Calu3 (cell line): ENCODE data around the gene SELENOT. TPM values are rescaled to one million over a fixed set of nuclear protein-coding genes. Genes with fewer than 3 reads are reported as not detected.

ENCODE experiments used
- Bru-seq: library from RNA; stranded (reverse); fragments of 400-500 nt; gene quantifications from one replicate; lab custom pipeline; 2021; lab: Mats Ljungman, UMichigan
- BruChase-seq, 2 experiments: library from RNA; stranded (reverse); fragments of 400-500 nt; gene quantifications; one replicate each; lab custom pipeline; 2021; lab: Mats Ljungman, UMichigan
- BruUV-seq: library from RNA; stranded (reverse); fragments of 400-500 nt; replicated peaks from 2 replicates; lab custom pipeline; 2021; lab: Mats Ljungman, UMichigan
- CTCF ChIA-PET: fragments of 300-600 bp; sonication (Branson Sonifier 250); formaldehyde crosslinking; loops from one replicate; lab custom pipeline; 2022; ENCODE audit warnings: antibody characterized with exemption; lab: Charles Lee
- DNase-seq: peaks from one replicate; pipeline ENCODE4 v3.0.0; 2022
- H3K27ac Mint-ChIP-seq: one replicate; pipeline ENCODE4 v1.8.0; 2022; ENCODE audit warnings: mixed read lengths; ENCODE audit not compliant: unreplicated experiment
- H3K27me3 Mint-ChIP-seq: one replicate; pipeline ENCODE4 v1.8.0; 2022; ENCODE audit warnings: mixed read lengths; ENCODE audit not compliant: unreplicated experiment
- H3K36me3 Mint-ChIP-seq: one replicate; pipeline ENCODE4 v1.8.0; 2022; ENCODE audit warnings: mild to moderate bottlenecking, moderate library complexity, mixed read lengths; ENCODE audit not compliant: insufficient read depth, unreplicated experiment
- H3K4me1 Mint-ChIP-seq: one replicate; pipeline ENCODE4 v1.8.0; 2022; ENCODE audit warnings: mild to moderate bottlenecking, low read depth, mixed read lengths; ENCODE audit not compliant: unreplicated experiment
- H3K4me3 Mint-ChIP-seq: one replicate; pipeline ENCODE4 v1.8.0; 2022; ENCODE audit warnings: mild to moderate bottlenecking, low read depth, moderate library complexity, mixed read lengths; ENCODE audit not compliant: unreplicated experiment
- H3K9me3 Mint-ChIP-seq: one replicate; pipeline ENCODE4 v1.8.0; 2022; ENCODE audit warnings: low read depth, mixed read lengths; ENCODE audit not compliant: unreplicated experiment
- intact Hi-C: fragments of 100-400 bp; cut with micrococcal nuclease; formaldehyde crosslinking; loops from one replicate; pipeline ENCODE4 v1.10.0; 2022; ENCODE audit not compliant: unreplicated experiment
- long read RNA-seq: library from polyadenylated mRNA; stranded (forward); transcript quantifications from one replicate; pipeline ENCODE4 v2.0.0, GENCODE V29; 2022
- total RNA-seq: library from RNA; stranded (reverse); gene quantifications from 2 replicates; pipeline ENCODE4 v1.2.3, GENCODE V29; 2022
- TF ChIP-seq, protein P1 (sequence below): fragments of 200-600 bp; IDR thresholded peaks from one replicate; pipeline ENCODE4 v1.8.0; 2022; ENCODE audit warnings: antibody characterized with exemption; ENCODE audit not compliant: unreplicated experiment

Gene SELENOT, protein sequence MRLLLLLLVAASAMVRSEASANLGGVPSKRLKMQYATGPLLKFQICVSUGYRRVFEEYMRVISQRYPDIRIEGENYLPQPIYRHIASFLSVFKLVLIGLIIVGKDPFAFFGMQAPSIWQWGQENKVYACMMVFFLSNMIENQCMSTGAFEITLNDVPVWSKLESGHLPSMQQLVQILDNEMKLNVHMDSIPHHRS
- 200 and 210 TPM in 2 replicates for total RNA-seq
- percentile 97 among the genes with signal in this experiment for Bru-seq, nascent RNA
- BruChase-seq, experiment 1, labeled RNA remaining after a 6-hour chase, result percentile 95 among the genes with signal in this experiment
- percentile 90 among the genes with signal in this experiment for BruChase-seq, experiment 2, labeled RNA remaining after a 2-hour chase
- long read RNA-seq, transcript SELENOT-202 (6 exons, 3,469 nt), result major isoform, 400 of 434 reads
- long read RNA-seq, transcript SELENOT-205 (6 exons, 1,078 nt), result minor isoform, 6 of 434 reads
- long read RNA-seq, partial matches to known transcripts, result 3 of 434 reads
- long read RNA-seq, other reads (novel, unspliced or antisense), result 21 of 434 reads

DNA sequence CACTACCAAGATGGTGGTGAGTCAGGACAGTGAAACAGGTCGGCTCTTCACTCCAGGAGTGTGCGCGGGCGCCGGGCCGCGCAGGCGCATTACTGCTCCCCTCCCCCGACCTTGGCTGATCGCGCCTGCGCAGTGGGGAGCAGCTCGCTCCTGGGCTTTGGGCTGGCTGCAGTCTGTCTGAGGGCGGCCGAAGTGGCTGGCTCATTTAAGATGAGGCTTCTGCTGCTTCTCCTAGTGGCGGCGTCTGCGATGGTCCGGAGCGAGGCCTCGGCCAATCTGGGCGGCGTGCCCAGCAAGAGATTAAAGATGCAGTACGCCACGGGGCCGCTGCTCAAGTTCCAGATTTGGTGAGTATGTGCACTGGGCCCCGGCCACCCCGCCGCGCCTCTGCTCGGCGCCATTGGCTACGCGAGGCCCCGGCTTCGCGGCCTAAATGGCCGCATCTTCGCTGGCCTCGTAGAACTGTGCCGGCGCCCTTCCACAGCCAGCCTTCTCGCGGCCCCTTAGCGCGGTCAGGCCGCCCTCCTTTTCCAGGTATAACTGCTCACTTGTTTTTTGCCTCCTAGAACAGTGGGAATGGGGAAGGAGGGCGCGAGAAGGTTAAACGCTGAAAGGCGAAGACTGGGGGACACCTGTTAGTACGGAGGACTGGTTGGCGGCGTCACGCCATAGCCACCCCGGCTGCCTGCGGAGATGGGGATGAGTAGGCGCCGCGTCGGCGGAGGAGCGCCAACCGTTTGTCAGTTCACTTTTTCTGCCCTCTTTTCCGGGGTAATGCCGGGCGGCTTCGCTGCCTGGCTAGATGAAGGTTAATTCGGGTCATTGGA lies at the start of gene SELENOT:
SELENOT (plus strand) TSS at position 169 of the 827 bp plus-strand sequence; CDS start at position 211, 42 bp downstream.
- DNase-seq, result peak; percentile 98
- CTCF ChIA-PET, result interaction anchor here (0.5 to 1.0 kb wide), 3 partner anchors 18 to 156 kb away, joined by 3 to 4 read pairs (median 4); no protein-coding TSS in a partner anchor
- peaks cover 73% of the 10 kb centered on the region for H3K36me3 Mint-ChIP-seq
- TF ChIP-seq, protein P1, sequence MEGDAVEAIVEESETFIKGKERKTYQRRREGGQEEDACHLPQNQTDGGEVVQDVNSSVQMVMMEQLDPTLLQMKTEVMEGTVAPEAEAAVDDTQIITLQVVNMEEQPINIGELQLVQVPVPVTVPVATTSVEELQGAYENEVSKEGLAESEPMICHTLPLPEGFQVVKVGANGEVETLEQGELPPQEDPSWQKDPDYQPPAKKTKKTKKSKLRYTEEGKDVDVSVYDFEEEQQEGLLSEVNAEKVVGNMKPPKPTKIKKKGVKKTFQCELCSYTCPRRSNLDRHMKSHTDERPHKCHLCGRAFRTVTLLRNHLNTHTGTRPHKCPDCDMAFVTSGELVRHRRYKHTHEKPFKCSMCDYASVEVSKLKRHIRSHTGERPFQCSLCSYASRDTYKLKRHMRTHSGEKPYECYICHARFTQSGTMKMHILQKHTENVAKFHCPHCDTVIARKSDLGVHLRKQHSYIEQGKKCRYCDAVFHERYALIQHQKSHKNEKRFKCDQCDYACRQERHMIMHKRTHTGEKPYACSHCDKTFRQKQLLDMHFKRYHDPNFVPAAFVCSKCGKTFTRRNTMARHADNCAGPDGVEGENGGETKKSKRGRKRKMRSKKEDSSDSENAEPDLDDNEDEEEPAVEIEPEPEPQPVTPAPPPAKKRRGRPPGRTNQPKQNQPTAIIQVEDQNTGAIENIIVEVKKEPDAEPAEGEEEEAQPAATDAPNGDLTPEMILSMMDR, result peak; percentile 31
- peak within 1 kb of the TSS; percentile 97 for H3K4me3 Mint-ChIP-seq
- intact Hi-C loops, result loop anchor here (5.0 to 10.0 kb wide), 3 partner anchors 99 to 261 kb away; partner anchors contain the start of genes ERICH6 and SIAH2
- no TSS peak for BruUV-seq
- H3K27ac Mint-ChIP-seq, result peak within 1 kb of the TSS; percentile 98
- H3K4me1 Mint-ChIP-seq, result peaks cover 67% of the 10 kb centered on the region
- H3K9me3 Mint-ChIP-seq, result no peaks in the 10 kb centered on the region
- no peaks in the 10 kb centered on the region for H3K27me3 Mint-ChIP-seq

DNA sequence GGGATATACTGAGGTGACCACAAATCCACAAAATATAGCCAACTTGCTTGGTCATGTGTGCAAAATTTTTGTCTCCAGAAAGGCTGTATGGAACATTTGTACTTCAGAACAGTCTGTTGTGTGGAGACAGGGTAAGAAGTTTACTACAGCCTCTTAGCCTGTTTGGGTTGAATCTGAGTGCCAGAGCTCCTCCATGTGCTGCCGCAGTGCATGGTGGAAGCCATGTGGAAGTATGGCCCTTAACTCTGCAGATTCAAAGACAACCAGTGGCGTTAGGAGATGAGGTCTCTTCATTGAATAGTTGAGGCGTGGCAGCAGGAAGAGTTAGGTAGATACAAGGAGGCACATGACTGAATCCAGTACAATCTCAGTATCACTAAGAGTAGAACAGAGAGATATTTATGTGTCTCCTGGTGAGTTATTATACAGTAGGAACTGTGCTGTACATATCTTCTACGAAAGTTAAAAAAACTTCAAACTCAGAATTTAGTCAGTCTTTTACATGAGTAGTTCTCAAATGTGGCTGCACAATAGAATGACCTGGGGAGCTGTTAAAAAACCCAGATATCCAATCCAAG lies 47.2 kb upstream of the SELENOT start:
- Mint-ChIP-seq H3K27me3 (no peaks in the 10 kb centered on the region), H3K27ac (peak overlapping the region; percentile 38), H3K9me3 (no peaks in the 10 kb centered on the region), H3K36me3 (peaks cover 67% of the 10 kb centered on the region), H3K4me1 (peaks cover 25% of the 10 kb centered on the region), H3K4me3 (no peak overlapping the region)
- TF ChIP-seq, protein P1, result no peak
- CTCF ChIA-PET, result interaction anchor here (1.2 kb wide), 1 partner anchor 29 kb away, joined by 3 read pairs; no protein-coding TSS in a partner anchor
- intact Hi-C loops, result no loop called here
- no TSS peak for BruUV-seq
- DNase-seq, result no peak

DNA sequence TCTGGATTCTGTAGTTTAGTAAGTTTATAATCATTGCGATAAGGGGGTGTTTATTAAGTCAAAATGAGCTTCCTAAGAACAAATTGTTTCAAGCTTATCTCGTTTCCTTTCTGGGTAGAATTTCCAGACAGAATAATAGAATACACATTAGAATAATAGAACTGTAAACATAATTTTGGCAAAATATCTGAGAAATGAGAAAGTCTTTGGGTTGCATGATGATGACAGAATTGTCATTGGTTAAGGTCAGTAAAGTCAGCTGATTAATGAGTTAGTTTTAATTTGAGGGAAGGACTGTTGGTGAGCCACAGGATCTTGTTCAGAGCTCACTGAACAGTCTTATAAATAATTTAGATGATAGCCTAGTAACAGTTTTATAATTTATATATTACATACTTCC lies 46.3 kb upstream of the SELENOT start:
- TF ChIP-seq, protein P1, result no peak
- DNase-seq, result no peak
- Mint-ChIP-seq H3K27me3 (no peaks in the 10 kb centered on the region), H3K4me1 (peaks cover 25% of the 10 kb centered on the region), H3K27ac (no peak overlapping the region), H3K4me3 (no peak overlapping the region), H3K9me3 (no peaks in the 10 kb centered on the region), H3K36me3 (peaks cover 71% of the 10 kb centered on the region)
- CTCF ChIA-PET, result interaction anchor here (1.2 kb wide), 1 partner anchor 28 kb away, joined by 3 read pairs; no protein-coding TSS in a partner anchor
- no TSS peak for BruUV-seq
- intact Hi-C loops, result no loop called here

DNA sequence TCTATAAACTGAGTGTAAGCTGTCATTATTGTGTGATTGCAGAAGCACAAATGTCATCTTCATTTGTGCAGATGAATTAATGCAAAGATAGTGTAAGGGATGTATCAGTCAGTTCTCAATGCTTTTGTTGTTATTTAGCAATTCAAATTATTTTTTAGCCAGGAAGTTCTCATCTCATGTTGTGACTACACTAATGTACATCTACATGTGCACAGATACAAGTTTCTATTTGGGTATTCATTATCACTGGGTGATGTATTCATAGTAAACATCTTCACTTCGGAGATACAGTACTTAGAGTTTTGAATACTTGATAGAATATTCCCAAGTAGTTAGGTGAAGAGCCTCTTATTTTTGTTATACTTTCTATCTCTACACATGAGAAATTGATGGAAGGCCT lies 45.4 kb upstream of the SELENOT start:
- CTCF ChIA-PET, result no interaction called here
- Mint-ChIP-seq H3K9me3 (no peaks in the 10 kb centered on the region), H3K4me1 (peaks cover 25% of the 10 kb centered on the region), H3K27ac (no peak overlapping the region), H3K4me3 (no peak overlapping the region), H3K27me3 (no peaks in the 10 kb centered on the region), H3K36me3 (peaks cover 75% of the 10 kb centered on the region)
- TF ChIP-seq, protein P1, result no peak
- intact Hi-C loops, result no loop called here
- DNase-seq, result no peak
- no TSS peak for BruUV-seq
